ENCODE data around the gene OR7G3. TPM values are rescaled to one million over a fixed set of nuclear protein-coding genes. Genes with fewer than 3 reads are reported as not detected.

The OR7G3 gene
- not detected in 2 replicates for total RNA-seq (2012; rRNA removed)

DNA sequence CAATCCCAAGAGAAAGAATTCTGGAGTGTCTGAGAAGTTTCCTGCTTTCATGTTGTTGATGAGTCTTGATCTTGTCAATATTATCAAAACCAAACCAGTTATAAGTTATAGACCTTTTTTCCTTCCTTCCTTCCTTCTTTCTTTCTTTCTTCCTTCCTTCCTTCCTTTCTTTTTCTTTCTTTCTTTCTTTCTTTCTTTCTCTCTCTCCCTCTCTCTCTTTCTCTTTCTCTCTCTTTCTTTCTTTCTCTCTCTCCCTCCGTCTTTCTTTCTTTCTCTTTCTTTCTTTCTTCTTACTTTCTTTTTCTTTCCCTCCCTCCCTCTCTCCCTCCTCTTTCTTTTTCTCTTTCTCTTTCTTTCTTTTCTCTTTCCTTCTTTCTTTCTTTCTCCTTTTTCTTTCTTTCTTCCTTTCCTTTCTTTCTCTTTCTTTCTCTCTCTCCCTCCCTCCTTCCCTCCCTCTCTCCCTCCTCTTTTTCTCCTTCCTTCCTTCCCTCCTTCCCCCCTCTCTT lies at the start of gene OR7G3:
Gene OR7G3 (minus strand): TSS at position 51 of the 506 bp plus-strand sequence. CDS start 0 bp downstream, at position 51.
- no peak within 1 kb of the TSS for H3K4me2 ChIP-seq (ENCODE audit: low read length)
- no peaks in the 10 kb centered on the region for H3K36me3 ChIP-seq (ENCODE audit: insufficient read depth, low read length)
- no peaks in the 10 kb centered on the region for H3K9me3 ChIP-seq (replicated peaks; ENCODE audit: low read length)
- no peaks in the 10 kb centered on the region for H3K27me3 ChIP-seq (ENCODE audit: control insufficient read depth, insufficient read depth, low read length)
- H3K4me3 ChIP-seq (ENCODE audit: low read length): no peak within 1 kb of the TSS
- no peaks in the 10 kb centered on the region for H3K4me1 ChIP-seq (ENCODE audit: control insufficient read depth, insufficient read depth, low read length)
- H3K9ac ChIP-seq (ENCODE audit: low read depth, low read length): no peak within 1 kb of the TSS

DNA sequence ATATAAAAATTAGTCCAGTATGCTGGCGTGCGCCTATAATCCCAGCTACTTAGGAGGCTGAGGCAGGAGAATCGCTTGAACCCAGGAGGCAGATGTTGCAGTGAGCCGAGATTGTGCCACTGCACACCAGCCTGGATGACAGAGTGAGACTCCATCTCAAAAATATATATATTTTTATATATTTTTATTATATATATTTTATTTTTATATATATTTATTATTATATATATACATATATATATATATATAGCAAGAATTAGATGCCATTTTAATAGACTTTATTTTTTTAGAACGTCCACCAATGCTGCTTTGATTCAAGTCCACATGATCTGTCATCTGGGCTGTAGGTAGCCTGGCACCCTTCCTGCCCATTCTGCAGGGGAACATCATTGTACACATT lies 48.6 kb upstream of the OR7G3 start:
- no peaks in the 10 kb centered on the region for H3K36me3 ChIP-seq (ENCODE audit: insufficient read depth, low read length)
- no peak overlapping the region for H3K4me2 ChIP-seq (ENCODE audit: low read length)
- no peaks in the 10 kb centered on the region for H3K9me3 ChIP-seq (replicated peaks; ENCODE audit: low read length)
- no peak overlapping the region for H3K9ac ChIP-seq (ENCODE audit: low read depth, low read length)
- no peaks in the 10 kb centered on the region for H3K4me1 ChIP-seq (ENCODE audit: control insufficient read depth, insufficient read depth, low read length)
- no peak overlapping the region for H3K4me3 ChIP-seq (ENCODE audit: low read length)
- no peaks in the 10 kb centered on the region for H3K27me3 ChIP-seq (ENCODE audit: control insufficient read depth, insufficient read depth, low read length)

DNA sequence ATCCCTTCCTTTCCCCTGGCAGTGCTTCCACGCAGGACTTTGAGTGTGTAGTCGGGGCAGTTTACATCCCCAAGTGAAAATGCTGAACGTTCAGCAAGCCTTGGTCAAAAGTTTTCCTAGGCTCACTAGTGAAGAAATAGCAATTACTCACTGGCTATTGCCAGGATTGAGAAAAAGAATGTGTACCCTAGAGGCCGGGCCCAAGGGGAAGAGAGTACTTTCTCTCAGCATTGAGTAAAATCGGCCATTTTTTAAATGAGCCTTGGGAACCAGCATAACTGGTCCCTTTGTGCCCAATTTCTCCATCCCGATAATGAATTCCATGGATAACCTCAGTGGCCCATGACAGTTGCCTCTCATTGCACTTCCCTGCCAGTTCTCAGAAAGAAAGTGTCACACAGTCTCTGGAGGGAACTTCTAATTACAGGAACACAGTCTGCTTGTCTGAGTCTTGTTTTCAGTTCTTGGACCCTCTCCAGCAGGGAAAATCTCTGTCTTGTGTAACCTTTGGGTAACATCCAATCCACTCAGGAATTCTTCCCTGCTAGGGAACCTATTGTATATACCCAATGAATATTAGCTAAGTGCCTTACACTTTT lies 44.7 kb upstream of the OR7G3 start:
- H3K27me3 ChIP-seq (ENCODE audit: control insufficient read depth, insufficient read depth, low read length): no peaks in the 10 kb centered on the region
- H3K4me1 ChIP-seq (ENCODE audit: control insufficient read depth, insufficient read depth, low read length): no peaks in the 10 kb centered on the region
- no peak overlapping the region for H3K4me2 ChIP-seq (ENCODE audit: low read length)
- H3K4me3 ChIP-seq (ENCODE audit: low read length): no peak overlapping the region
- H3K9me3 ChIP-seq (replicated peaks; ENCODE audit: low read length): no peaks in the 10 kb centered on the region
- H3K36me3 ChIP-seq (ENCODE audit: insufficient read depth, low read length): peaks cover 5% of the 10 kb centered on the region
- no peak overlapping the region for H3K9ac ChIP-seq (ENCODE audit: low read depth, low read length)

DNA sequence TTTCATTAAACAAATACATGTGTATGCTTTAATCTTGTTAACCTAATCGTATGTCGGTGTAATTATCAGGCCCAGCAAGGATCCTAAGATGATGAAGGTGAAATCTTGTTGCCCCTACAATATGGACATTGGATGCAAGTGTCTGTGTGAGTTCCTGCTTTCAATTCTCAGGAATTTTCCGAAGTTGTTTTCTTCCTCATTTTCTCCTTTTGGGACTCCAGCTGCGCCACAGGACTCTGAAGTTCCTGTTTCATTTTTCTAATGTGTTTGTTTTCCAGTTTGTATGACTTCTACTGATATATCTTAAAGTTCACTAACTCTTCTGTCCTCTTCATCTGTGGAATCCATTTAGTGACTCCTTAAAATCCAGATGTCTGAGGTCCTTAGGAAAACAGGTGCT lies 40.1 kb upstream of the OR7G3 start:
- Histone ChIP-seq H3K4me1 (ENCODE audit: control insufficient read depth, insufficient read depth, low read length) (no peaks in the 10 kb centered on the region), H3K4me2 (ENCODE audit: low read length) (no peak overlapping the region), H3K4me3 (ENCODE audit: low read length) (no peak overlapping the region), H3K36me3 (ENCODE audit: insufficient read depth, low read length) (peaks cover 42% of the 10 kb centered on the region), H3K9ac (ENCODE audit: low read depth, low read length) (no peak overlapping the region), H3K9me3 (replicated peaks; ENCODE audit: low read length) (peaks cover 5% of the 10 kb centered on the region), H3K27me3 (ENCODE audit: control insufficient read depth, insufficient read depth, low read length) (no peaks in the 10 kb centered on the region)

DNA sequence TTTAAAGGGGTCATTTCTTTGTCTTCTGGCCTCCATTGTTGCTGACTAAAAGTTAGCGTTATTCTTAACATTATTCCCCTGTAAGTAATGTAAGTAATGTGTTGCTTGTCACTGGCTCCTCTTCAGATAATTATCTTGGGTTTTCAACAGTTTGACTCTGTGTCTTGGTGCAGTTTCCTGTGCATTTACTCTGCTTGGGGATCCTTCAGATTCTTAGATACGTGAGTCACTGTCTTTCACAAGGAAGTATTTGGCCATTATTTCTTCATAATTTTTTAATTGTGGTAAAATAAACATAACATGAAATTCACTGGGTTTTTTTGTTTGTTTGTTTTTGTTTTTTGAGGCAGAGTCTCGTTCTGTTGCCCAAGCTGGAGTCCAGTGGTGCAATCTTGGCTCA lies 38.5 kb upstream of the OR7G3 start:
- Histone ChIP-seq H3K36me3 (ENCODE audit: insufficient read depth, low read length) (peaks cover 58% of the 10 kb centered on the region), H3K9ac (ENCODE audit: low read depth, low read length) (no peak overlapping the region), H3K4me2 (ENCODE audit: low read length) (no peak overlapping the region), H3K27me3 (ENCODE audit: control insufficient read depth, insufficient read depth, low read length) (no peaks in the 10 kb centered on the region), H3K4me3 (ENCODE audit: low read length) (no peak overlapping the region), H3K9me3 (replicated peaks; ENCODE audit: low read length) (peaks cover 20% of the 10 kb centered on the region), H3K4me1 (ENCODE audit: control insufficient read depth, insufficient read depth, low read length) (no peaks in the 10 kb centered on the region)

GRCh38 chr19:9161427-9161826 lies 34.7 kb upstream of the OR7G3 start:
- no peaks in the 10 kb centered on the region for H3K27me3 ChIP-seq (ENCODE audit: control insufficient read depth, insufficient read depth, low read length)
- no peak overlapping the region for H3K4me2 ChIP-seq (ENCODE audit: low read length)
- H3K9me3 ChIP-seq (replicated peaks; ENCODE audit: low read length): peaks cover 33% of the 10 kb centered on the region
- no peak overlapping the region for H3K4me3 ChIP-seq (ENCODE audit: low read length)
- H3K36me3 ChIP-seq (ENCODE audit: insufficient read depth, low read length): peaks cover 90% of the 10 kb centered on the region
- H3K4me1 ChIP-seq (ENCODE audit: control insufficient read depth, insufficient read depth, low read length): no peaks in the 10 kb centered on the region
- no peak overlapping the region for H3K9ac ChIP-seq (ENCODE audit: low read depth, low read length)

GRCh38 chr19:9159891-9160290 lies 33.1 kb upstream of the OR7G3 start:
- peaks cover 93% of the 10 kb centered on the region for H3K36me3 ChIP-seq (ENCODE audit: insufficient read depth, low read length)
- H3K9ac ChIP-seq (ENCODE audit: low read depth, low read length): no peak overlapping the region
- H3K27me3 ChIP-seq (ENCODE audit: control insufficient read depth, insufficient read depth, low read length): no peaks in the 10 kb centered on the region
- peaks cover 33% of the 10 kb centered on the region for H3K9me3 ChIP-seq (replicated peaks; ENCODE audit: low read length)
- no peaks in the 10 kb centered on the region for H3K4me1 ChIP-seq (ENCODE audit: control insufficient read depth, insufficient read depth, low read length)
- H3K4me3 ChIP-seq (ENCODE audit: low read length): no peak overlapping the region
- H3K4me2 ChIP-seq (ENCODE audit: low read length): no peak overlapping the region

- Histone ChIP-seq H3K4me1 (ENCODE audit: control insufficient read depth, insufficient read depth, low read length) (no peaks in the 10 kb centered on the region), H3K4me2 (ENCODE audit: low read length) (no peak overlapping the region), H3K4me3 (ENCODE audit: low read length) (no peak overlapping the region), H3K9me3 (replicated peaks; ENCODE audit: low read length) (peaks cover 23% of the 10 kb centered on the region), H3K36me3 (ENCODE audit: insufficient read depth, low read length) (peaks cover 73% of the 10 kb centered on the region), H3K27me3 (ENCODE audit: control insufficient read depth, insufficient read depth, low read length) (no peaks in the 10 kb centered on the region), H3K9ac (ENCODE audit: low read depth, low read length) (no peak overlapping the region)
Measured at GRCh38 chr19:9156304-9156703, 29.6 kb upstream of the OR7G3 start.

GRCh38 chr19:9155591-9155990 lies 28.8 kb upstream of the OR7G3 start:
- H3K27me3 ChIP-seq (ENCODE audit: control insufficient read depth, insufficient read depth, low read length): no peaks in the 10 kb centered on the region
- peaks cover 66% of the 10 kb centered on the region for H3K36me3 ChIP-seq (ENCODE audit: insufficient read depth, low read length)
- no peak overlapping the region for H3K9ac ChIP-seq (ENCODE audit: low read depth, low read length)
- H3K4me3 ChIP-seq (ENCODE audit: low read length): no peak overlapping the region
- no peak overlapping the region for H3K4me2 ChIP-seq (ENCODE audit: low read length)
- peaks cover 16% of the 10 kb centered on the region for H3K9me3 ChIP-seq (replicated peaks; ENCODE audit: low read length)
- no peaks in the 10 kb centered on the region for H3K4me1 ChIP-seq (ENCODE audit: control insufficient read depth, insufficient read depth, low read length)

DNA sequence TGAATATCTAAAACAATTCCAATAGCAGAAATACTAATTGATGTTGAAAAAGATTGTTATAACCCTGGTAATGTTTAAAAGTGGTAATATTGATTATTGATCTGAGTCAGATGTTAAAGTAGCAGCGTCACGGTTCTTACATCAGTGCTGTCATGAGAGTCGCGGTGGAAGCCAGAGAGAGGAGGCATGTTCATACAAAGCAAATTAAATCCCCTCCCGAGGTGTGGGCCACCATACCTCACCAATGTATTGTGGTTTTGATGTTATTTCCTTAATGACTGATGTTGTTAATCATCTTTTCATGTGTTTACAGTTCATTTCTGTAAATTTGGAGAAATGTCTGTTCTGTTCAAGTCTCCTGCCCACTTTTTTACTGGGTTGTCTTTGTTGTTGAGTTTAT lies 24.6 kb upstream of the OR7G3 start:
- Histone ChIP-seq H3K9ac (ENCODE audit: low read depth, low read length) (no peak overlapping the region), H3K4me3 (ENCODE audit: low read length) (no peak overlapping the region), H3K9me3 (replicated peaks; ENCODE audit: low read length) (peaks cover 12% of the 10 kb centered on the region), H3K36me3 (ENCODE audit: insufficient read depth, low read length) (peaks cover 37% of the 10 kb centered on the region), H3K27me3 (ENCODE audit: control insufficient read depth, insufficient read depth, low read length) (no peaks in the 10 kb centered on the region), H3K4me2 (ENCODE audit: low read length) (no peak overlapping the region), H3K4me1 (ENCODE audit: control insufficient read depth, insufficient read depth, low read length) (no peaks in the 10 kb centered on the region)

- Histone ChIP-seq H3K36me3 (ENCODE audit: insufficient read depth, low read length) (peaks cover 30% of the 10 kb centered on the region), H3K27me3 (ENCODE audit: control insufficient read depth, insufficient read depth, low read length) (no peaks in the 10 kb centered on the region), H3K4me2 (ENCODE audit: low read length) (no peak overlapping the region), H3K4me3 (ENCODE audit: low read length) (no peak overlapping the region), H3K9me3 (replicated peaks; ENCODE audit: low read length) (peaks cover 12% of the 10 kb centered on the region), H3K9ac (ENCODE audit: low read depth, low read length) (no peak overlapping the region), H3K4me1 (ENCODE audit: control insufficient read depth, insufficient read depth, low read length) (no peaks in the 10 kb centered on the region)
Measured at GRCh38 chr19:9150650-9151049, 23.9 kb upstream of the OR7G3 start.

DNA sequence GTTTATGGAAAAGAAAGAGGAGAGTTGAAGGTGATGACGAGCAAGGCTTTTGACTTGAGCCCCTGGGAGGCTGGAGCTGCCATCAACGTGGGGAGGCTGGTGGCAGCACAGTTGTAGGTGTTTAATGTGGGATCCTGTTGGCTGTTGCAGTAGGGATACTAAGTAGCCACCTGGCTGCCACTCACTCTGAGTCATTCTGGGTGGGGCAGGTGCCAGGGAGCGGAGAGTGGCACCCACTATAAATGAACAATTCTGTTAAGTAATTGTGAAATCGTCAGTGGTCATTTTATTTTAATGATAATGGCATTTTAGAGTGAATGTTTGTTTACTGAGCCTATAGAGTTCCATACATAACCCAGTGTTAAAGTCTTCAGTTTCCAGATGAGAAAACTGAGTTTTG lies 23.2 kb upstream of the OR7G3 start:
- Histone ChIP-seq H3K4me1 (ENCODE audit: control insufficient read depth, insufficient read depth, low read length) (no peaks in the 10 kb centered on the region), H3K9me3 (replicated peaks; ENCODE audit: low read length) (peaks cover 19% of the 10 kb centered on the region), H3K36me3 (ENCODE audit: insufficient read depth, low read length) (peaks cover 24% of the 10 kb centered on the region), H3K4me3 (ENCODE audit: low read length) (no peak overlapping the region), H3K4me2 (ENCODE audit: low read length) (no peak overlapping the region), H3K9ac (ENCODE audit: low read depth, low read length) (no peak overlapping the region), H3K27me3 (ENCODE audit: control insufficient read depth, insufficient read depth, low read length) (no peaks in the 10 kb centered on the region)

Data from skeletal muscle satellite cell (primary cell).